ENCODE measurements around the gene KIAA1210. TPM values are rescaled to one million over a fixed set of nuclear protein-coding genes. Genes with fewer than 3 reads are reported as not detected.

The KIAA1210 gene
- total RNA-seq, 5 donors from 2014 or later (not counting 1 experiment from before 2014, with no cell fraction given) = not detected

DNA sequence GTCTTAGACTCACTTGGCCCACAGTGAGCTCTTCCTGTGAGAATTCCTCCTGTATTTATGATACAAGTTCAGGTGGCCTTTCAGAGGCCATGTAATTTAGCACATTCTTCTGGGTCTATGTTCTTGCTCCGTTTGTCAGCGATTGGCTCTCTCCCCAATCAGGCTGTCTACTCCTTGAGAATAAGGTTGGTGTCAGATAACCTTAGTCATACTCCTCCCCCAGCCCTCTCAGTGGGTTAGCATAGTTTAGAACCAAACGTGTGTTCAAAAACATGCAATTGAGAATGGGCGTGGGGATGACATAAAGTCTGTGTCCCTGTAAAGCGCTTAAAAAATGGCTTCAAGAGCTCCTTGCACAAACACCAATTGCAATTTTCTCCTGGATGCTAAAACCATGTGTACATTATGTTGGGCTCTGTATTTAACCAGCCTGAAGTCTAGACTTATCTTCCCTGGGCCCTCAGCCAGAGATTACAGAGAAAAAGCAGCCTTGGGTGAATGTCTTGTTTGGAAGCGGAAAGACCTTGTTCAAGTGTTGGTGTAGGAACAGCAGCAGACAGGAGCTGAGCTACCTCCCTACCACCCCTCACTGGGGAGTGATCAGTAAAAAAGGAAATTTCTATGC is 64.8 kb downstream of the KIAA1210 start:
- Mint-ChIP-seq H3K4me3 (no peak overlapping the region), H3K4me1 (no peaks in the 10 kb centered on the region), H3K36me3 (no peaks in the 10 kb centered on the region), H3K9me3 (no peaks in the 10 kb centered on the region), H3K27me3 (peaks cover 1 to 19% of the 10 kb centered on the region in 2 donors), H3K27ac (no peak overlapping the region)
- H3K27me3 ChIP-seq (replicated peaks in 1 of 2; ENCODE audit: control insufficient read depth in 2 of 2, extremely low read depth in 1 of 2, insufficient read depth in 2 of 2, low read length in 1 of 2) = no peaks in the 10 kb centered on the region
- DNase-seq (no peak), ATAC-seq (replicated peaks in 1 of 4) (no peak)
- WGBS (ENCODE audit: insufficient coverage) = no CpG with 5 or more reads among the region's 6 CpGs
- H3K9me3 ChIP-seq = no peaks in the 10 kb centered on the region
- H3K4me1 ChIP-seq (ENCODE audit: control insufficient read depth in 1 of 2, extremely low read depth in 1 of 2, insufficient read depth in 2 of 2, low read length in 2 of 2) = no peaks in the 10 kb centered on the region
- POLR2A ChIA-PET = no interaction called here
- no peak overlapping the region for H3K4me3 ChIP-seq (ENCODE audit: control insufficient read depth in 1 of 2, extremely low read depth in 1 of 2, low read length in 1 of 2)
- H3K36me3 ChIP-seq (ENCODE audit: control insufficient read depth in 2 of 2, extremely low read depth in 1 of 2, insufficient read depth in 1 of 2, low read length in 1 of 2) = no peaks in the 10 kb centered on the region
- H3K27ac ChIP-seq (ENCODE audit: low read length) = no peak overlapping the region
- CTCF ChIA-PET = no interaction called here

DNA sequence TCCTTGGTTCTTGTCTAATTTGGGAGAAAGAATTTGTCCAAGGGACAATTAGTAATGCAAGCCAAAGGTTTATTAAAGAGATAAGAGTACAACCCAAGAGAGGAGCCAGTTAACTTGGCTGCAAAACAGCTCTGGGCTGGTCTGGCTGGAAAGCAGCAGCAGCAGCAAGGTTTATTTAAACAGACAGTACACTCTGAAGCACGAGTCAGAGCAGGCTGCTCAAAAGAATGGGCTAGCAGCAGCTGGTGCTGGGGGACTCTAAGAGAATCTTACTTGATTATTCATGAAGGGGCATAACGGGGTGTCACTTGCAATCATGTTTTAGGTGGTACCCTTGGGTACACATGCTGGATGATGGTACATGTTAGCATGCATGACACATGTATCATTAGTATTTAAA is 71.9 kb downstream of the KIAA1210 start:
- ChIA-PET POLR2A (no interaction called here), CTCF (no interaction called here)
- WGBS (ENCODE audit: insufficient coverage) = 60% methylated on average over 1 of the region's 2 CpGs
- no peaks in the 10 kb centered on the region for H3K4me1 ChIP-seq (ENCODE audit: control insufficient read depth in 1 of 2, extremely low read depth in 1 of 2, insufficient read depth in 2 of 2, low read length in 2 of 2)
- H3K27ac ChIP-seq (ENCODE audit: low read length) = no peak overlapping the region
- Mint-ChIP-seq H3K36me3 (no peaks in the 10 kb centered on the region), H3K27ac (no peak overlapping the region), H3K27me3 (peaks cover 1 to 30% of the 10 kb centered on the region in 2 donors), H3K4me1 (no peaks in the 10 kb centered on the region), H3K4me3 (no peak overlapping the region), H3K9me3 (no peaks in the 10 kb centered on the region)
- no peaks in the 10 kb centered on the region for H3K36me3 ChIP-seq (ENCODE audit: control insufficient read depth in 2 of 2, extremely low read depth in 1 of 2, insufficient read depth in 1 of 2, low read length in 1 of 2)
- no peak for DNase-seq
- no peaks in the 10 kb centered on the region for H3K27me3 ChIP-seq (replicated peaks in 1 of 2; ENCODE audit: control insufficient read depth in 2 of 2, extremely low read depth in 1 of 2, insufficient read depth in 2 of 2, low read length in 1 of 2)
- ATAC-seq (replicated peaks in 1 of 4) = no peak
- H3K4me3 ChIP-seq (ENCODE audit: control insufficient read depth in 1 of 2, extremely low read depth in 1 of 2, low read length in 1 of 2) = no peak overlapping the region
- H3K9me3 ChIP-seq = no peaks in the 10 kb centered on the region

DNA sequence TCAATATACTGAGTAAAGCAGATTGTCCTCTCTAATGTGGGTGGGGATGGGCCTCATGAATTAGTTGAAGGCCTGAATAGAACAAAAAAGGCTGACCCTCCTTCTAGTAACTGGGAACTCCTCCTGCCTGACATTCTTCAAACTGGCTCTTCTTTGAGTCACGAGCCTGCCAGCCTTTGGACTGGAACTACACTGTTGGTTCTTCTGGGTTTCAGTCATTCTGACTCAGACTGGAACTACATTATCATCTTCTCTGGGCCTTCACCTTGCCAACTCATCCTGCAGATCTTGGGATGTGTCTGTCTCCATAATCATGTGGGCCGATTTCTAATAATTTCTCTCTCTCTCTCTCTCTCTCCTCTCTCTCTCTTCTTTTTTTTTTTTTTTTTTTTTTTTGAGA is 81.7 kb downstream of the KIAA1210 start:
- Histone ChIP-seq H3K9me3 (no peaks in the 10 kb centered on the region), H3K36me3 (ENCODE audit: control insufficient read depth in 2 of 2, extremely low read depth in 1 of 2, insufficient read depth in 1 of 2, low read length in 1 of 2) (no peaks in the 10 kb centered on the region), H3K27ac (ENCODE audit: low read length) (no peak overlapping the region), H3K4me1 (ENCODE audit: control insufficient read depth in 1 of 2, extremely low read depth in 1 of 2, insufficient read depth in 2 of 2, low read length in 2 of 2) (no peaks in the 10 kb centered on the region), H3K27me3 (replicated peaks in 1 of 2; ENCODE audit: control insufficient read depth in 2 of 2, extremely low read depth in 1 of 2, insufficient read depth in 2 of 2, low read length in 1 of 2) (no peaks in the 10 kb centered on the region), H3K4me3 (ENCODE audit: control insufficient read depth in 1 of 2, extremely low read depth in 1 of 2, low read length in 1 of 2) (no peak overlapping the region)
- DNase-seq = no peak
- no peaks in the 10 kb centered on the region for H3K9me3 Mint-ChIP-seq
- no peak for ATAC-seq (replicated peaks in 1 of 4)
- no peaks in the 10 kb centered on the region for H3K4me1 Mint-ChIP-seq
- H3K27ac Mint-ChIP-seq = no peak overlapping the region
- POLR2A ChIA-PET = no interaction called here
- no peak overlapping the region for H3K4me3 Mint-ChIP-seq
- WGBS (ENCODE audit: insufficient coverage) = no CpG with 5 or more reads among the region's 2 CpGs
- H3K27me3 Mint-ChIP-seq = peaks cover 4 to 21% of the 10 kb centered on the region in 2 donors
- CTCF ChIA-PET = no interaction called here
- no peaks in the 10 kb centered on the region for H3K36me3 Mint-ChIP-seq

DNA sequence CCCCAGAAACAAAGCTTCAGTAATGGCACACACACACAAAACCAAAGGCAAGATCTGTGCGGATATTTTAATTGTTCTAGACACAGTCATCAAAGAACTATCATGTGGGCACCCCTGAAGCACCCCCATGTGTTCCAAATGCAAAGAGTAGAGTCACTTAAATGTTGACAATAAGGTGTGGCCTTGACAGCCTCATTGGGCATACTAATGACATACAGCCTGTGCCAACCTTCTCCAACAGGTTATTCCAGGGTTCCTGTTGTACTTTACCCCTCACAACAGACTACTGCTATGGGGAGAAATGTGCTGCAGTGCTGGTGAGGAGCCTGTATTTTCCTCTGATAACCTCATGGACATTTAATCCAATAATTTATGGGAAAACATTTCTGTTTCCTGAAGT is 84.6 kb downstream of the KIAA1210 start:
- no peaks in the 10 kb centered on the region for H3K27me3 ChIP-seq (replicated peaks in 1 of 2; ENCODE audit: control insufficient read depth in 2 of 2, extremely low read depth in 1 of 2, insufficient read depth in 2 of 2, low read length in 1 of 2)
- Mint-ChIP-seq H3K9me3 (no peaks in the 10 kb centered on the region), H3K4me3 (no peak overlapping the region), H3K4me1 (no peaks in the 10 kb centered on the region), H3K27me3 (peaks cover 2 to 7% of the 10 kb centered on the region in 2 donors), H3K36me3 (no peaks in the 10 kb centered on the region), H3K27ac (no peak overlapping the region)
- WGBS (ENCODE audit: insufficient coverage) = no CpG with 5 or more reads among the region's 1 CpG
- DNase-seq (no peak), ATAC-seq (replicated peaks in 1 of 4) (no peak)
- H3K4me1 ChIP-seq (ENCODE audit: control insufficient read depth in 1 of 2, extremely low read depth in 1 of 2, insufficient read depth in 2 of 2, low read length in 2 of 2) = no peaks in the 10 kb centered on the region
- H3K4me3 ChIP-seq (ENCODE audit: control insufficient read depth in 1 of 2, extremely low read depth in 1 of 2, low read length in 1 of 2) = no peak overlapping the region
- POLR2A ChIA-PET = no interaction called here
- H3K9me3 ChIP-seq = no peaks in the 10 kb centered on the region
- no peaks in the 10 kb centered on the region for H3K36me3 ChIP-seq (ENCODE audit: control insufficient read depth in 2 of 2, extremely low read depth in 1 of 2, insufficient read depth in 1 of 2, low read length in 1 of 2)
- CTCF ChIA-PET = no interaction called here
- H3K27ac ChIP-seq (ENCODE audit: low read length) = no peak overlapping the region

DNA sequence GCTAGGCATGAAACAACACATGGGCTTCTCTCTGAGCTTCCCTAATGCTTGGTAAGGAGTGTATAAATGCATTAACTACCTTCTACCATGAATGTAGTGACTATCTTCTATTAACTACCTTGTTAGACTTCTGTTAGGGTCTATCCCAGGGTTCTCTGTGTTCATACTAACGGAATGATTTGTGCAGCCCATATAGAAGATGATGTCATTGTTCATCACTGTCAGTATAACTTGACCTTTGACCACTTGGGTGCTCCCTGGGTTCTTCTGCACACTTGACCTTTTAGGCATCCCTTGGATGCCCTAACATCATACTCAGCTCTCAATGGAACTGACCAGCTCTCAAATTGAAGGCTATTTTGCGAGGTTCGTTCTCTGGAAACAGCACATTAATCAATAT is 85.6 kb downstream of the KIAA1210 start:
- ATAC-seq (replicated peaks in 1 of 4) (no peak), DNase-seq (no peak)
- Histone ChIP-seq H3K9me3 (no peaks in the 10 kb centered on the region), H3K36me3 (ENCODE audit: control insufficient read depth in 2 of 2, extremely low read depth in 1 of 2, insufficient read depth in 1 of 2, low read length in 1 of 2) (no peaks in the 10 kb centered on the region), H3K4me3 (ENCODE audit: control insufficient read depth in 1 of 2, extremely low read depth in 1 of 2, low read length in 1 of 2) (no peak overlapping the region), H3K27ac (ENCODE audit: low read length) (no peak overlapping the region), H3K4me1 (ENCODE audit: control insufficient read depth in 1 of 2, extremely low read depth in 1 of 2, insufficient read depth in 2 of 2, low read length in 2 of 2) (no peaks in the 10 kb centered on the region), H3K27me3 (replicated peaks in 1 of 2; ENCODE audit: control insufficient read depth in 2 of 2, extremely low read depth in 1 of 2, insufficient read depth in 2 of 2, low read length in 1 of 2) (no peaks in the 10 kb centered on the region)
- Mint-ChIP-seq H3K4me1 (no peaks in the 10 kb centered on the region), H3K4me3 (no peak overlapping the region), H3K9me3 (no peaks in the 10 kb centered on the region), H3K36me3 (no peaks in the 10 kb centered on the region), H3K27me3 (peaks cover 1 to 6% of the 10 kb centered on the region in 2 donors), H3K27ac (no peak overlapping the region)
- ChIA-PET CTCF (no interaction called here), POLR2A (no interaction called here)
- 73% methylated on average over 3 of the region's 3 CpGs for WGBS (ENCODE audit: insufficient coverage)

DNA sequence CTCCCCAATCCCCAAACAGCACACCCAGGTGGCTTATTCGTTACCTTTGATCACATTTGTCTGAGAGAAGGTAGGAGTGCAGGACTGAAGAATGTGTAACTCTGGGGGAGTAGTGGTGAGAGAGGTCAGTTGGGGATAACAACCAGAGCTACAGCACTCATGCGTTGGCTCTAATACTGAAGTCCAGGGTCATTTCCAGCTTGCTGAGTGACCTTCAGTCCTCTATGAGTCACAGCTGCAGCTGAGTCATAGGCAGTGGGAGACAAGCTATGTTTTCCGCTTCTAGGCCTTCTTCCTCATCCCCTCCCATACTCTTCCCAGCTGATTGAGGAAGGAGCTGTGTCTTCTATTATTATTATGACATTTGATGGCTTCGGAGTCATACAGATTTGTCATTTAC is 86.4 kb downstream of the KIAA1210 start:
- Mint-ChIP-seq H3K27me3 (no peaks in the 10 kb centered on the region), H3K27ac (no peak overlapping the region), H3K4me1 (no peaks in the 10 kb centered on the region), H3K36me3 (no peaks in the 10 kb centered on the region), H3K4me3 (no peak overlapping the region), H3K9me3 (no peaks in the 10 kb centered on the region)
- Histone ChIP-seq H3K4me1 (ENCODE audit: control insufficient read depth in 1 of 2, extremely low read depth in 1 of 2, insufficient read depth in 2 of 2, low read length in 2 of 2) (no peaks in the 10 kb centered on the region), H3K27ac (ENCODE audit: low read length) (no peak overlapping the region), H3K27me3 (replicated peaks in 1 of 2; ENCODE audit: control insufficient read depth in 2 of 2, extremely low read depth in 1 of 2, insufficient read depth in 2 of 2, low read length in 1 of 2) (no peaks in the 10 kb centered on the region), H3K9me3 (no peaks in the 10 kb centered on the region), H3K36me3 (ENCODE audit: control insufficient read depth in 2 of 2, extremely low read depth in 1 of 2, insufficient read depth in 1 of 2, low read length in 1 of 2) (no peaks in the 10 kb centered on the region), H3K4me3 (ENCODE audit: control insufficient read depth in 1 of 2, extremely low read depth in 1 of 2, low read length in 1 of 2) (no peak overlapping the region)
- DNase-seq = no peak
- no CpG with 5 or more reads among the region's 4 CpGs for WGBS (ENCODE audit: insufficient coverage)
- no peak for ATAC-seq (replicated peaks in 1 of 4)
- CTCF ChIA-PET = interaction anchor here in 1 of 2 donors (0.5 kb wide), 1 partner anchor 652 kb away, joined by 7 read pairs; the partner anchor contains the start of gene SEPTIN6
- POLR2A ChIA-PET = no interaction called here

DNA sequence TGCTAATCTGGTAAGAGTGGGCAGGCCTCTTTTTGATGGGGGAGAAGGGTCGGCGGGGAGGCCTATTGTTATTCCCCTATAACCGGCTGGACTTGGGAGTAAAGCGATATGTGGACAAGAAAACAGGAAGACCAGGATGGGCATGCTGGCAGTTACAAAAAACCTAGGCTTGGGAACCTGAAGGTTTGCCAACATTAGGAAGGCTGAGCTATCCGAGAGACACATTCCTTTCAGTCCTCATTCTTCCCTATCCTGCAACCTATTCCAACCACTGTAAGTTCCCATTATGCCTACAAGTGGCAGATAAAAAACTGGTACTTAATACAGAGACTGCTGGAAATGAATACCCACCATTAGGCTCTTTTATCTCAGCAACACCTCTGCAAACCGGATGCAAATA is 87.2 kb downstream of the KIAA1210 start:
- no peak for ATAC-seq (replicated peaks in 1 of 4)
- no CpG with 5 or more reads among the region's 6 CpGs for WGBS (ENCODE audit: insufficient coverage)
- Histone ChIP-seq H3K4me3 (ENCODE audit: control insufficient read depth in 1 of 2, extremely low read depth in 1 of 2, low read length in 1 of 2) (no peak overlapping the region), H3K27me3 (replicated peaks in 1 of 2; ENCODE audit: control insufficient read depth in 2 of 2, extremely low read depth in 1 of 2, insufficient read depth in 2 of 2, low read length in 1 of 2) (no peaks in the 10 kb centered on the region), H3K27ac (ENCODE audit: low read length) (no peak overlapping the region), H3K9me3 (no peaks in the 10 kb centered on the region), H3K36me3 (ENCODE audit: control insufficient read depth in 2 of 2, extremely low read depth in 1 of 2, insufficient read depth in 1 of 2, low read length in 1 of 2) (no peaks in the 10 kb centered on the region), H3K4me1 (ENCODE audit: control insufficient read depth in 1 of 2, extremely low read depth in 1 of 2, insufficient read depth in 2 of 2, low read length in 2 of 2) (no peaks in the 10 kb centered on the region)
- ChIA-PET CTCF (no interaction called here), POLR2A (no interaction called here)
- Mint-ChIP-seq H3K9me3 (no peaks in the 10 kb centered on the region), H3K4me3 (no peak overlapping the region), H3K27ac (no peak overlapping the region), H3K4me1 (no peaks in the 10 kb centered on the region), H3K27me3 (no peaks in the 10 kb centered on the region), H3K36me3 (no peaks in the 10 kb centered on the region)
- no peak for DNase-seq
